Fibroblast of pulmonary artery (primary cell): ENCODE measurements around the gene ATG3.

Experiments used
- DNase-seq: peaks from one replicate; pipeline ENCODE4 v3.0.0-alpha.2; 2010; ENCODE audit warnings: low read depth
- H3K4me3 ChIP-seq: replicated peaks from 2 replicates; pipeline ENCODE4 v1.5.1; 2011; ENCODE audit warnings: low read depth, mild to moderate bottlenecking, control low read depth, low read length, moderate library complexity
- CTCF ChIP-seq: IDR thresholded peaks from 2 replicates; pipeline ENCODE4 v1.5.1; 2011; ENCODE audit warnings: mild to moderate bottlenecking, control low read depth, low read length, inconsistent platforms; ENCODE audit errors: missing control alignments

The ATG3 gene

GRCh38 chr3:112489674-112490479, 71.9 kb downstream of the ATG3 start:
- no peak for TF ChIP-seq CTCF
- DNase-seq: no peak
- no peak overlapping the region for H3K4me3 ChIP-seq

- no peak for TF ChIP-seq CTCF
- H3K4me3 ChIP-seq: no peak overlapping the region
- peak; percentile 10 for DNase-seq
Measured at GRCh38 chr3:112486811-112487505, 74.8 kb downstream of the ATG3 start.

GRCh38 chr3:112484352-112484751, 77.4 kb downstream of the ATG3 start:
- TF ChIP-seq CTCF: no peak
- no peak for DNase-seq
- H3K4me3 ChIP-seq: no peak overlapping the region

GRCh38 chr3:112482675-112483074, 79.1 kb downstream of the ATG3 start:
- no peak for DNase-seq
- no peak overlapping the region for H3K4me3 ChIP-seq
- no peak for TF ChIP-seq CTCF
